ENCODE measurements around the gene MIDN. TPM values are rescaled to one million over a fixed set of nuclear protein-coding genes. Genes with fewer than 3 reads are reported as not detected.

The MIDN gene
- total and polyA plus RNA-seq, 7 donors = 29.2 to 331 (median 147) TPM

- Histone ChIP-seq H3K4me3 (peak overlapping the region; percentile 37), H3K4me1 (peaks cover 57% of the 10 kb centered on the region), H3K9me3 (no peaks in the 10 kb centered on the region), H3K27me3 (ENCODE audit: insufficient read depth in 3 of 3, low read length in 2 of 3) (no peaks in the 10 kb centered on the region), H3K36me3 (ENCODE audit: insufficient read depth in 1 of 2, low read depth in 1 of 2) (peaks cover 10 to 42% of the 10 kb centered on the region in 2 donors), H3K27ac (peak overlapping the region; percentile 85)
- WGBS, 3 donors = 22 to 34% (median 28%) methylated on average over 16 to 17 of the region's 17 CpGs
- peak in 3 of 4 donors; percentile 16 to 26 (median 23) for ATAC-seq
- intact Hi-C loops (cut with DNase I) = no loop called here
- no peak for TF ChIP-seq CTCF (IDR thresholded peaks at IDR 0.05)
- peak; percentile 78 to 89 for DNase-seq
Measured at GRCh38 chr19:1259206-1259875, 11.0 kb downstream of the MIDN start.

GRCh38 chr19:1259876-1260748 lies 11.7 kb downstream of the MIDN start:
- TF ChIP-seq CTCF (IDR thresholded peaks at IDR 0.05) = no peak
- H3K36me3 ChIP-seq (ENCODE audit: insufficient read depth in 1 of 2, low read depth in 1 of 2) = peaks cover 7 to 34% of the 10 kb centered on the region in 2 donors
- H3K27ac ChIP-seq = peak overlapping the region; percentile 85
- DNase-seq (peak in 1 of 2 donors; percentile 60), ATAC-seq (peak; percentile 4 to 13 (median 12))
- peaks cover 52% of the 10 kb centered on the region for H3K4me1 ChIP-seq
- H3K4me3 ChIP-seq = peak overlapping the region; percentile 78
- H3K27me3 ChIP-seq (ENCODE audit: insufficient read depth in 3 of 3, low read length in 2 of 3) = no peaks in the 10 kb centered on the region
- no peaks in the 10 kb centered on the region for H3K9me3 ChIP-seq
- intact Hi-C loops (cut with DNase I) = no loop called here
- 25 to 32% (median 28%) methylated on average over 28 to 33 of the region's 33 CpGs for WGBS, 3 donors

- ATAC-seq = peak; percentile 67 to 84 (median 76)
- Histone ChIP-seq H3K4me1 (peaks cover 46% of the 10 kb centered on the region), H3K27ac (peak overlapping the region; percentile 85), H3K36me3 (ENCODE audit: insufficient read depth in 1 of 2, low read depth in 1 of 2) (peaks cover 0 to 26% of the 10 kb centered on the region in 2 donors), H3K9me3 (no peaks in the 10 kb centered on the region), H3K27me3 (ENCODE audit: insufficient read depth in 3 of 3, low read length in 2 of 3) (no peaks in the 10 kb centered on the region), H3K4me3 (peak overlapping the region; percentile 78)
- WGBS, 3 donors = 0 to 1% (median 0%) methylated on average over 73 to 83 of the region's 83 CpGs
- DNase-seq = peak; percentile 96 to 99
- no peak for TF ChIP-seq CTCF (IDR thresholded peaks at IDR 0.05)
- intact Hi-C loops (cut with DNase I) = no loop called here
Measured at GRCh38 chr19:1260749-1261537, 12.6 kb downstream of the MIDN start.

GRCh38 chr19:1261538-1261797 lies 13.1 kb downstream of the MIDN start:
- TF ChIP-seq CTCF (IDR thresholded peaks at IDR 0.05) = no peak
- peaks cover 0 to 21% of the 10 kb centered on the region in 2 donors for H3K36me3 ChIP-seq (ENCODE audit: insufficient read depth in 1 of 2, low read depth in 1 of 2)
- H3K4me1 ChIP-seq = peaks cover 47% of the 10 kb centered on the region
- no peaks in the 10 kb centered on the region for H3K9me3 ChIP-seq
- intact Hi-C loops (cut with DNase I) = no loop called here
- H3K27me3 ChIP-seq (ENCODE audit: insufficient read depth in 3 of 3, low read length in 2 of 3) = no peaks in the 10 kb centered on the region
- 8 to 20% (median 13%) methylated on average over 14 of the region's 14 CpGs for WGBS, 3 donors
- peak overlapping the region; percentile 78 for H3K4me3 ChIP-seq
- peak in 1 of 2 donors; percentile 62 for DNase-seq
- peak overlapping the region; percentile 85 for H3K27ac ChIP-seq
- ATAC-seq = no peak

All from psoas muscle (tissue), 8 donors.